ENCODE measurements around the gene CPNE2. TPM values are rescaled to one million over a fixed set of nuclear protein-coding genes. Genes with fewer than 3 reads are reported as not detected.

CPNE2 gene
- total RNA-seq, 1 donor from 2014 or later, result 145 TPM

DNA sequence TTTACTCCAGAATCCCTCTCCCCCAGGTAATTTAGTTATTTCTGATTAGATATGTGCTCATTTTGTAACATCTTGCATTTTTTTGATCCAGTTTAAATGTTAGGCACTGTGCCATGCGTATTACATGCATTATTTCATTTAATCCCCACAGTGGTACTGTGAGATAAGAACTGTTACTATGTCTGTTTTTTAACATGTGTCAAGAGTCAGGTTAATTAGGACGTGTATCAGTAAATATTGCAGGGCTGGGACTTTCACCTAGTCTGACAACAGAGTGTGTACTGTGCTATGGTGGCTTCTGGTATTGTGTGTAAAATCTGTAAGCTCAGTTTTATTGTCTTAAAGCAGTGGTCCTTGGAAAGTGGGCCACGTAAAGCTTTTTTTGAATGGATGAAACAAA is 104.4 kb downstream of the CPNE2 start:
- no peak for DNase-seq (ENCODE audit: low spot score)
- TF ChIP-seq, protein P1, sequence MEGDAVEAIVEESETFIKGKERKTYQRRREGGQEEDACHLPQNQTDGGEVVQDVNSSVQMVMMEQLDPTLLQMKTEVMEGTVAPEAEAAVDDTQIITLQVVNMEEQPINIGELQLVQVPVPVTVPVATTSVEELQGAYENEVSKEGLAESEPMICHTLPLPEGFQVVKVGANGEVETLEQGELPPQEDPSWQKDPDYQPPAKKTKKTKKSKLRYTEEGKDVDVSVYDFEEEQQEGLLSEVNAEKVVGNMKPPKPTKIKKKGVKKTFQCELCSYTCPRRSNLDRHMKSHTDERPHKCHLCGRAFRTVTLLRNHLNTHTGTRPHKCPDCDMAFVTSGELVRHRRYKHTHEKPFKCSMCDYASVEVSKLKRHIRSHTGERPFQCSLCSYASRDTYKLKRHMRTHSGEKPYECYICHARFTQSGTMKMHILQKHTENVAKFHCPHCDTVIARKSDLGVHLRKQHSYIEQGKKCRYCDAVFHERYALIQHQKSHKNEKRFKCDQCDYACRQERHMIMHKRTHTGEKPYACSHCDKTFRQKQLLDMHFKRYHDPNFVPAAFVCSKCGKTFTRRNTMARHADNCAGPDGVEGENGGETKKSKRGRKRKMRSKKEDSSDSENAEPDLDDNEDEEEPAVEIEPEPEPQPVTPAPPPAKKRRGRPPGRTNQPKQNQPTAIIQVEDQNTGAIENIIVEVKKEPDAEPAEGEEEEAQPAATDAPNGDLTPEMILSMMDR (IDR thresholded peaks at IDR 0.05; ENCODE audit: unreplicated experiment), result no peak
- Mint-ChIP-seq H3K36me3 (ENCODE audit: low read depth, unreplicated experiment) (peaks cover 4% of the 10 kb centered on the region), H3K27me3 (ENCODE audit: unreplicated experiment) (no peaks in the 10 kb centered on the region), H3K9me3 (ENCODE audit: unreplicated experiment) (no peaks in the 10 kb centered on the region), H3K4me3 (ENCODE audit: unreplicated experiment) (no peak overlapping the region), H3K27ac (ENCODE audit: unreplicated experiment) (no peak overlapping the region), H3K4me1 (ENCODE audit: unreplicated experiment) (peaks cover 13% of the 10 kb centered on the region)

Other genes with a start within 250 kb of the CPNE2 start
- not detected for gene SLC12A3, start 227.4 kb upstream of the CPNE2 start, total RNA-seq (ENCODE audit: unreplicated experiment)
- gene HERPUD1, start 160.4 kb upstream of the CPNE2 start, total RNA-seq (ENCODE audit: unreplicated experiment), result 60.8 TPM
- 7.8 TPM for gene CETP, start 130.6 kb upstream of the CPNE2 start, total RNA-seq (ENCODE audit: unreplicated experiment)
- gene NLRC5, start 103.0 kb upstream of the CPNE2 start, total RNA-seq (ENCODE audit: unreplicated experiment), result 2.4 TPM
- 84.8 TPM for gene PSME3IP1, start 93.5 kb downstream of the CPNE2 start, total RNA-seq (ENCODE audit: unreplicated experiment)
- gene RSPRY1, start 93.7 kb downstream of the CPNE2 start, total RNA-seq (ENCODE audit: unreplicated experiment), result 63.0 TPM
- gene ARL2BP, start 152.7 kb downstream of the CPNE2 start, total RNA-seq (ENCODE audit: unreplicated experiment), result 46.7 TPM
- 3.3 TPM for gene PLLP, start 192.1 kb downstream of the CPNE2 start, total RNA-seq (ENCODE audit: unreplicated experiment)